Measurements from ENCODE around the gene ADM. TPM values are rescaled to one million over a fixed set of nuclear protein-coding genes. Genes with fewer than 3 reads are reported as not detected.

The ADM gene
- polyA plus RNA-seq, 3 donors = 9.5 to 224 (median 20.0) TPM

- intact Hi-C loops (cut with micrococcal nuclease) = loop anchor here in 1 of 2 donors (10.0 kb wide), 1 partner anchor 1546 kb away; the partner anchor contains the start of gene USP47
- no peak overlapping the region for H3K4me2 ChIP-seq (replicated peaks; ENCODE audit: extremely low read depth, low read length, poor library complexity, severe bottlenecking)
- H3K36me3 Mint-ChIP-seq = peaks cover 24 to 33% of the 10 kb centered on the region in 2 donors
These were observed 6.5 kb upstream of the ADM start for GRCh38 chr11:10298342-10298741.

GRCh38 chr11:10301656-10302358, 3.1 kb upstream of the ADM start:
- 27% methylated on average over 3 of the region's 9 CpGs for whole genome bisulfite sequencing (ENCODE audit: insufficient coverage)
- H3K27me3 ChIP-seq (ENCODE audit: control insufficient read depth in 2 of 2, insufficient read depth in 2 of 2, low read length in 2 of 2) = peaks cover 0 to 11% of the 10 kb centered on the region in 2 donors
- H3K27ac ChIP-seq (ENCODE audit: low read depth in 1 of 2, low read length in 2 of 2) = peak overlapping the region; percentile 91 to 100
- H3K4me1 ChIP-seq (ENCODE audit: control insufficient read depth in 1 of 2, insufficient read depth in 2 of 2, low read length in 2 of 2) = peaks cover 35 to 39% of the 10 kb centered on the region in 2 donors
- H3K4me1 Mint-ChIP-seq = peaks cover 46% of the 10 kb centered on the region
- intact Hi-C loops (cut with micrococcal nuclease) = loop anchor here (1.0 to 10.0 kb wide), 3 partner anchors 8 to 837 kb away; partner anchors contain the start of genes SBF2 (in 1 of the 2) and ZNF143 (in 1 of the 2)
- H3K4me3 Mint-ChIP-seq = peak overlapping the region; percentile 96 to 99
- H3K4me3 ChIP-seq (replicated peaks in 1 of 3; ENCODE audit: low read depth in 2 of 3, low read length in 3 of 3) = peak overlapping the region; percentile 79 to 97 (median 89)
- H3K36me3 Mint-ChIP-seq = peaks cover 27 to 29% of the 10 kb centered on the region in 2 donors
- peaks cover 0 to 14% (median 0%) of the 10 kb centered on the region in 7 donors for H3K9me3 Mint-ChIP-seq
- H2AFZ ChIP-seq (ENCODE audit: insufficient read depth, low read depth, low read length, poor library complexity, severe bottlenecking) = peak overlapping the region; percentile 76
- peaks cover 0 to 10% of the 10 kb centered on the region in 2 donors for H3K36me3 ChIP-seq (replicated peaks in 1 of 2; ENCODE audit: control insufficient read depth in 1 of 2, insufficient read depth in 2 of 2, low read length in 2 of 2)
- no peak for TF ChIP-seq CTCF (IDR thresholded peaks at IDR 0.05)
- H3K27me3 Mint-ChIP-seq (ENCODE audit: low read depth in 3 of 3) = peaks cover 8 to 12% (median 9%) of the 10 kb centered on the region in 3 donors
- H4K20me1 ChIP-seq (ENCODE audit: insufficient read depth, low read length) = peaks cover 19% of the 10 kb centered on the region
- peak overlapping the region; percentile 96 for H3K4me2 ChIP-seq (replicated peaks; ENCODE audit: extremely low read depth, low read length, poor library complexity, severe bottlenecking)
- H3K27ac Mint-ChIP-seq = peak overlapping the region; percentile 96 to 100 (median 99)
- no peaks in the 10 kb centered on the region for H3K9me3 ChIP-seq (replicated peaks in 1 of 2; ENCODE audit: control insufficient read depth in 1 of 2, insufficient read depth in 1 of 2, low read length in 2 of 2)
- H3K9ac ChIP-seq (ENCODE audit: insufficient read depth, low read length, poor library complexity, severe bottlenecking) = peak overlapping the region; percentile 97
- H3K79me2 ChIP-seq (ENCODE audit: insufficient read depth, low read length) = peaks cover 32% of the 10 kb centered on the region
- no peak for DNase-seq

More at GRCh38 chr11:10298342-10298741, 6.5 kb upstream of the ADM start:
- Histone ChIP-seq H3K9ac (ENCODE audit: insufficient read depth, low read length, poor library complexity, severe bottlenecking) (no peak overlapping the region), H3K79me2 (ENCODE audit: insufficient read depth, low read length) (peaks cover 23% of the 10 kb centered on the region), H3K27ac (ENCODE audit: low read depth in 1 of 2, low read length in 2 of 2) (no peak overlapping the region), H4K20me1 (ENCODE audit: insufficient read depth, low read length) (no peaks in the 10 kb centered on the region), H2AFZ (ENCODE audit: insufficient read depth, low read depth, low read length, poor library complexity, severe bottlenecking) (no peak overlapping the region), H3K36me3 (replicated peaks in 1 of 2; ENCODE audit: control insufficient read depth in 1 of 2, insufficient read depth in 2 of 2, low read length in 2 of 2) (peaks cover 0 to 10% of the 10 kb centered on the region in 2 donors), H3K4me1 (ENCODE audit: control insufficient read depth in 1 of 2, insufficient read depth in 2 of 2, low read length in 2 of 2) (peaks cover 31 to 32% of the 10 kb centered on the region in 2 donors), H3K4me3 (replicated peaks in 1 of 3; ENCODE audit: low read depth in 2 of 3, low read length in 3 of 3) (no peak overlapping the region), H3K9me3 (replicated peaks in 1 of 2; ENCODE audit: control insufficient read depth in 1 of 2, insufficient read depth in 1 of 2, low read length in 2 of 2) (no peaks in the 10 kb centered on the region), H3K27me3 (ENCODE audit: control insufficient read depth in 2 of 2, insufficient read depth in 2 of 2, low read length in 2 of 2) (no peaks in the 10 kb centered on the region)
- Mint-ChIP-seq H3K27ac (peak overlapping the region in 1 of 7 donors; percentile 25), H3K4me1 (peaks cover 39% of the 10 kb centered on the region), H3K27me3 (ENCODE audit: low read depth in 3 of 3) (no peaks in the 10 kb centered on the region), H3K4me3 (no peak overlapping the region), H3K9me3 (no peaks in the 10 kb centered on the region)
- DNase-seq = no peak
- TF ChIP-seq CTCF (IDR thresholded peaks at IDR 0.05) = no peak
- WGBS (ENCODE audit: insufficient coverage) = 7% methylated on average over 2 of the region's 5 CpGs

All from CD14-positive monocyte (primary cell).